GM21786 (cell line): ENCODE results near the gene IGFBPL1.
A peak's percentile ranks its signal among the peaks of the same experiment; 100 is the strongest.
"Not testable (repeated sequence)": the region's sequence is repeated elsewhere in the genome, so short reads cannot be mapped to it uniquely, and the experiment has no call there.

Source experiments
- ATAC-seq: cut with Tn5 transposase; IDR thresholded peaks from one replicate; pipeline ENCODE4 v1.9.1; 2021; ENCODE audit not compliant: unreplicated experiment

The IGFBPL1 gene

DNA sequence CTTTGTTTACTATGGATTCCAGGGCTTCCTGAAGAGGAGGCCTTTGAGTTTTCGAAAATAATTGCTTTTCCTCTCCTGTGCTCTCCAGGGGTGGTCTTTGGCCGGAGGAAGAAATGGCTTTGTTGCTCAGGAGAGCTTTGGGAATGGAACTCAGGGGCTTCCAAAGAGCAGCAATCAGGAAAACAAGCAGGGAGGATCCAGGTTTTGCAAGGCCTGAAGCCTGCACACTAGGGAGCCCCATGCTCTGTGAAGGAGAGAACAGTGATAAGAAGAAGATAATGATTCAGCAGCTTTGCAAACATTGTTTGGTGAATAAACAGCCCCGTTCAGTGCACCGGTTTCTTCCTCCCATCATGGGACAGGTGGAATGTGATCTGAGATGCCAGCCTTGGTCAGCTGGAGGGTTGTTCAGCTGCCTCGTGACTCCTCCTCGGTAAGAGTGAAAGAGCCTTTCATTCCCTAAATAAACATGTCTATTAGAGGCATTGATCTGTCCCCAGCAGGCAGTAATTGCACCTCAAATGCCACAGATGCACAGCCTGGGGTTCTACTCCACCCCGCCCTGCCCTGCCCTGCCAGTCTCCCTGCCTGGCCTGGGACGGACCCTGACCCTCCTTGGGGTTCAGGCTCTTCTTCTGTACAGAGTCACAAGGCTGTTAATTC is 43.3 kb downstream of the IGFBPL1 start:
- ATAC-seq = no peak

GRCh38 chr9:38380230-38380871 is 43.9 kb downstream of the IGFBPL1 start:
- no peak for ATAC-seq

GRCh38 chr9:38377336-38378083 is 46.7 kb downstream of the IGFBPL1 start:
- not testable (repeated sequence) for ATAC-seq

- no peak for ATAC-seq
These were observed 48.1 kb downstream of the IGFBPL1 start for GRCh38 chr9:38376021-38376670.

DNA sequence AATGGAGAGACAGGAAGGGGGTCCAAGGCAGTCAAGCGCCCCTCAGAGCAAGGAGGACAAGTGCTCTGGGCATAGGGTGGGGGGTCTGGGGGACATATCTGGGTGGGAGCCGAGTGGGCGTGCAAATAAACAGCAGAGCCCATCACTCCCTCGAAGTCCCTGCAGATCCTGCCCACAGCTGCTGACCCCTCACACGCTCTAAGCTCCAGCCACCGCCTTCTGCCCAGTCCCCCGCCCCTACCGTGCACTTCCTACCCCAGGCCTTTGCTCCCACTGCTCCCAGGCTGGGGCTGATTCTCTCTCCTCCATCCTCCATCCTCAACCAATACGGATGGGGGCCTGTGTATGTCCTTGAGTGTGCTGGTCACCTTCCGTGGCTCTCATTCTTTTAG is 48.7 kb downstream of the IGFBPL1 start:
- no peak for ATAC-seq

GRCh38 chr9:38374847-38375571 is 49.2 kb downstream of the IGFBPL1 start:
- no peak for ATAC-seq

- ATAC-seq = no peak
These were observed 50.6 kb downstream of the IGFBPL1 start for GRCh38 chr9:38373679-38374078.

DNA sequence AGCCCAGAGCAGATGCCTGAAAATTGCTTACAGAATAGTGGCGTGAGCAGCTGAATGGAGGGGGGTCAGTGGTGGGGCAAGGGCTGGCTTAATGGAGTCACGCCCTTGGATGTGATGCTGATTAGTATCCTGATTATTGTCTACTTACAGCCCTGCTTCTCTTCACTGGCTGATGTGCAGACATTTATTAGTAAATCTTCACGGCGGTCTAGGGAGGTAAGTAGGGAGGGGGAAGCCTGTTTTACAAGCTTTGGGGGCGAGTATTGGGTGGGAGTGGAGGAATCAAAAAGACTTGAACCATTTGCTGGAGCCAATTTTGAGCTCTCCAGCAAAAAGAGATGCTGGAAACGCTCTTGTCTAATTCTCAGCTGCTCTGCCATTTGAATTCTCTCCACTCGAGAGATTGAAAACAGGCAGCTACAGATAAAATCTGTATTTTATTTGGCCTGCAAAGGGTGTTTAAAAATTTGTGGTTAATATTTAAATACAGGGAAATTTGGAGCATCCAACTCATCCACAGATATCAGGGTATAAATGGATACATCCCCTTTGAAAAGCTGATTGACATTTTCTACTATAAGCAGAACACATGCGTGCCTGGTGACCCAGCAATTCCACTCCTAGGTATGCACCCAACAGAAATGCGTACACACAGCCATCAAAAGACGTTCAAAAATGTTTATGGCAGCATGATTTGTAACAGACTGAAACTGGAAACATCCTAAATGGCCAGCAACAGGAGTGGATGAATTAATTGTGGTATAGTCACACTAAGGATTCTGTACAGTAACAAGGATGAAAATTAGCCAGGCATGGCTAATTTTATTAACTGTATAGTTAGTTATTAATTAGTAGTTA is 51.3 kb downstream of the IGFBPL1 start:
- no peak for ATAC-seq

DNA sequence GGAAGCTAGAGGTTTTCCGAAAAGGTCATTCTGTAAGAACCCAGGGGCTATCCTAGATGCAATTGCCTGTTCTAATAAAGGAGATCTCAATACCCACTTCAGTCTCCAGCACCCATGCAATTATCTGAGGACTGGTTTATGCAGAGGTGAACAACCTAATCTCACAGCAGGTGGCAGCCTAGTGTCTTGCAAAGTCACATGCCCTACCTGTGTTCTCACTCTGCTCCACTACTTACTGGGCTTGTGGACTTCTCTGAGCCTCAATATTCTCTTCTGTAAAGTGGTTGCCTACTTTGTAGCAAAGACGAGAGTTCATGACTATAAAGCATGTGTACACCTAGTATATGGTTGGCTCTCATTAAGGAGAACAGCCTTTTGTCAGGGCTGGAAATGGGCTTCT is 52.8 kb downstream of the IGFBPL1 start:
- peak; percentile 80 for ATAC-seq

- no peak for ATAC-seq
These were observed 54.1 kb downstream of the IGFBPL1 start for GRCh38 chr9:38370176-38370575.

- ATAC-seq = no peak
These were observed 55.5 kb downstream of the IGFBPL1 start for GRCh38 chr9:38368731-38369130.

GRCh38 chr9:38367898-38368297 is 56.4 kb downstream of the IGFBPL1 start:
- no peak for ATAC-seq

DNA sequence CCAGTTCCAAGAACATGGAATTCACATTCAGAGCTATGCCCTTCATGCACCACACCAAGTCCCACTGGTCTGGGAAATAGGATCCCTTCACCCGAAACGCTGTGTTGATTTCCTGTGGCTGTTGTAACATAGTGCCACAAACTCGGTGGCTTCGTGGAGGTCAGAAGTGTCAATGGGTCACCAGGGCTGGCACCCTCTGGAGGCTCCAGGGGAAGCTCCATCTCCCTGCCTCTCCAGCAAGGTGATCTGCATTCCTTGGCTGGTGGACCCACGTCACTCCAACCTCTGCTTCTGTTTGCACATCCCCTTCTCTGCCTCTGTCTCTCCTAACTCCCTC is 60.7 kb downstream of the IGFBPL1 start:
- no peak for ATAC-seq

GRCh38 chr9:38362852-38363588 is 61.2 kb downstream of the IGFBPL1 start:
- peak; percentile 71 for ATAC-seq

DNA sequence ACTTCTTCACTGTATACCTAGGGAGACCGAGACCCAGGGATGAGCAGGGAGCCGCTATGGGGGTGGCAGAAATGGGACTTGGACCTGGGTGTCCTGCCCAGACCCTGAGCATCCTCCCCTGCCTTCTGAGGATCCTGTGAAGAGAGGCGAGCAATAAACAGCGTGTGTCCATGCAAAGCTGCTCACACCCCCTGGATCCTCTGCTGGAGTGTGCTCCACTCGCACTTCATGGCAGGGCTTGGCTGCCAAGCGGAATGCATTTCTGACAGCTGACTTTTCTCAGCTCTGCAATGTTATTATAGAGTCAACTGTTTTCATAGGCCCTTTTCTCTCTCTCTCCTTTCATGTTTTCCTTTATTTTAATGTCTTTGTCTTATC is 62.8 kb downstream of the IGFBPL1 start:
- ATAC-seq = no peak

DNA sequence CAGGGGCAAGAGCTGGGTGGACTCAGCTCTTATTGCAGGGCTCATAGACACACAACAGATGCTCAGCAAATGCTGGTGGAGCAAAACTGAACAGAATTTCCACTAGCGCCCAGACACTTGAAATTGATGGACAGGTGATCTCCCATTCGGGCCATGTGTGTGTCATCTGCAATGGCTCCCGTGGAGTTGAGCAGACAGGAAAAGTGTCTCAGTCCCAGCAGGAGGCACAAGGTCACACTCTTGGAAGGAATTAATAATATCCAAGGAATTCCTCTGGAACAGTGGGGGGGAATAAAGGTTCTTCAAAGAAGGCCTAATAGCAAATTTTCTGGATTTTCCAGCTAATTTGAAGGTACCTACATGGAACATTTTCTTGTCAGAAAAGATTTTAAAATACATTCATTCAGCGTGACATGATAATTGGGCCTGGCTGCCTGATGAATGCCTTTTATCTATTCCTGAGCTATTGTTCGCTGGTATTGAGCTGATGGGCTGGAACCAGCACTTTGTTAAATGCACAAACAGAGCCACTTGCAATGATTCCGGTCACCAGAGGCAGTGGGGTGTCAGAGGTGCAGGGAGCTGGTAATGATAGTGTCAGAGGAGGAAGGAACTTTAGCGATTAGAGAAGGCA is 63.3 kb downstream of the IGFBPL1 start:
- no peak for ATAC-seq

DNA sequence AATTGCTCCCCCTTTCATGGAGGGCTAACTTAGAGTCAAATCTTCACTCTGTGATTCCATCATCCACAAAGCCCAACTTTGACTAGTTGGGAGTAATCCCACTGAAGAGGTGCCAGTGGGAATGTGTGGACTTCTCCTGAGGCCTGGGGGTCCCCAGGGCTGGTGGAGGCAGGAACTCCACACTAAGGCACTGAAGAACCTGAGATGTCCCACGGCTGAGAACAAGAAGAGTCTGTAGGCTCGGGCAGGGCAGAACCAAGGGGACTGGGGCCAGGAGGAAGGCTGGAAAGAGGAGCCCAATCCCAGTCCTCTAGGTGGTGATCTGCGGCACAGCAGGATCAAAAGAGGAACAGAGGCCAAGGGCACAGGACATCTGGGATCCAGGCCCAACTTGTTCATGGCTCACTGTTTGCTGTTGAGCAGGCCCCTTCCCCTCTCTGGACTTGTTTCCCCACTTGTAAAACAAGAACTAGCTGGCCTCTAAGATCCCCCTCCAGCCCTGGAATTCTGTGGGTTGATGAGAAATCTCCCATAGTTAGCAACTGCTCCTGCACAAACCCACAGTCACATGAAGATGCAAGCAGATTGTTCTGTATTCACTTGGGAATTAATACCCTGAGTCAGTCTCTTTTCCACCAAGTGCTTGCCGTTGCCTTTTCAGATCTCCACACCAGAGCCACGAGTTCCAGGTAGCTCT is 64.4 kb downstream of the IGFBPL1 start:
- ATAC-seq = no peak

DNA sequence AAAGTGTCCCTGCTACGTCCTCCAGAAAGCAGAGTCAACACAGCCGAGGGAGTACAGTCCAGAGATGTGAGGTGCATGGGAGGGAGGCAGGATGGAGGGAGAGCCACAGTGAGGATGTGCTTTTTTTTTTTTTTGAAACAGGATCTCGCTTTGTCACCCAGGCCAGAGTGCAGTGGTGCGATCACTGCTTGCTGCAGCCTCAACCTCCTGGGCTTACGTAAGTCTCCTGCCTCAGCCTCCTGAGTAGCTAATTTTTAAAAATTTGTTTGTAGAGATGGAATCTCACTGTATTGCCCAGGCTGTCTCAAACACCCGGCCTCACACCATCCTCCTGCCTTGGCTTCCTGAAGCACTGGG is 65.0 kb downstream of the IGFBPL1 start:
- ATAC-seq = no peak
